HG03095 (cell line): ENCODE measurements around the gene PNPO.
"Not testable (repeated sequence)": the region's sequence is repeated elsewhere in the genome, so short reads cannot be mapped to it uniquely, and the experiment has no call there.

Experiments used
- ATAC-seq: cut with Tn5 transposase; IDR thresholded peaks from one replicate; pipeline ENCODE4 v1.9.1; 2021; ENCODE audit warnings: moderate library complexity; ENCODE audit not compliant: unreplicated experiment

Gene PNPO

GRCh38 chr17:47970725-47971499 lies 29.5 kb downstream of the PNPO start, which contains the start of gene CDK5RAP3:
Gene CDK5RAP3 (plus strand): TSS chr17:47971113. CDS start chr17:47971147, 34 bp downstream.
- peak; percentile 92 for ATAC-seq

GRCh38 chr17:47973541-47973940 lies 32.2 kb downstream of the PNPO start:
- no peak for ATAC-seq

GRCh38 chr17:47975189-47975822 lies 33.9 kb downstream of the PNPO start:
- no peak for ATAC-seq

GRCh38 chr17:47975823-47976205 lies 34.4 kb downstream of the PNPO start:
- ATAC-seq, result no peak

- ATAC-seq, result no peak
Measured at GRCh38 chr17:47978324-47978723, 37.0 kb downstream of the PNPO start.

GRCh38 chr17:47980541-47980940 lies 39.2 kb downstream of the PNPO start:
- no peak for ATAC-seq

GRCh38 chr17:47981462-47981861 lies 40.1 kb downstream of the PNPO start:
- ATAC-seq, result no peak

- ATAC-seq, result no peak
Measured at GRCh38 chr17:47982091-47982617, 40.8 kb downstream of the PNPO start.

- no peak for ATAC-seq
Measured at GRCh38 chr17:47982645-47983390, 41.4 kb downstream of the PNPO start.

GRCh38 chr17:47983492-47984223 lies 42.3 kb downstream of the PNPO start:
- no peak for ATAC-seq

- no peak for ATAC-seq
Measured at GRCh38 chr17:47986520-47986919, 45.1 kb downstream of the PNPO start.

GRCh38 chr17:47987240-47987835 lies 46.0 kb downstream of the PNPO start:
- no peak for ATAC-seq

GRCh38 chr17:47988445-47988844 lies 47.1 kb downstream of the PNPO start:
- not testable (repeated sequence) for ATAC-seq

GRCh38 chr17:47989159-47989558 lies 47.8 kb downstream of the PNPO start:
- ATAC-seq, result no peak

- ATAC-seq, result no peak
Measured at GRCh38 chr17:47989700-47990099, 48.3 kb downstream of the PNPO start.

- ATAC-seq, result no peak
Measured at GRCh38 chr17:47990962-47991731, 49.8 kb downstream of the PNPO start.

- no peak for ATAC-seq
Measured at GRCh38 chr17:47992216-47992615, 50.8 kb downstream of the PNPO start.

- no peak for ATAC-seq
Measured at GRCh38 chr17:47993031-47993564, 51.7 kb downstream of the PNPO start.

GRCh38 chr17:47993964-47994363 lies 52.6 kb downstream of the PNPO start:
- ATAC-seq, result no peak
